T-helper 1 cell treated with Interleukin-12 subunit alpha and Interleukin-12 subunit beta and Interleukin-4 antibody, amounts not matched to agents 30 ng/mL and 1 ng/mL, for 36 hours (primary cell): ENCODE measurements around the gene MST1R. TPM values are rescaled to one million over a fixed set of nuclear protein-coding genes. Genes with fewer than 3 reads are reported as not detected.

Experiments used
- intact Hi-C: fragments of 100-400 bp; cut with micrococcal nuclease; formaldehyde crosslinking; loops from one replicate; pipeline ENCODE4 v1.15.1; 2024
- total RNA-seq: library from RNA; stranded (reverse); gene quantifications from 2 replicates; pipeline ENCODE4 v1.2.3, GENCODE V29; 2022

The MST1R gene
- total RNA-seq, 1 donor from 2014 or later: 3.7 TPM

- intact Hi-C loops: no loop called here
These were observed 60.7 kb downstream of the MST1R start for GRCh38 chr3:49842843-49843517.

GRCh38 chr3:49841806-49842205, 61.9 kb downstream of the MST1R start:
- intact Hi-C loops: no loop called here

- intact Hi-C loops: no loop called here
These were observed 62.5 kb downstream of the MST1R start for GRCh38 chr3:49841126-49841696.

- intact Hi-C loops: no loop called here
These were observed 63.3 kb downstream of the MST1R start for GRCh38 chr3:49840388-49840787.

- intact Hi-C loops: loop anchor here (1.0 kb wide), 7 partner anchors 26 to 300 kb away; partner anchors contain the start of genes AMIGO3, IP6K1 and UBA7
These were observed 64.4 kb downstream of the MST1R start for GRCh38 chr3:49839193-49839809.

Other genes with a start within 250 kb of the MST1R start
- gene APEH, start 229.5 kb downstream of the MST1R start, total RNA-seq: 90.1 and 91.4 TPM in 2 replicates
- 9.3 and 10.9 TPM in 2 replicates for gene MST1, start 214.4 kb downstream of the MST1R start, total RNA-seq
- 57.9 and 60.0 TPM in 2 replicates for gene RNF123, start 214.3 kb downstream of the MST1R start, total RNA-seq
- 0.51 and 0.98 TPM in 2 replicates for gene AMIGO3, start 184.2 kb downstream of the MST1R start, total RNA-seq
- 61.8 and 62.8 TPM in 2 replicates for gene GMPPB, start 179.9 kb downstream of the MST1R start, total RNA-seq
- 42.6 and 47.2 TPM in 2 replicates for gene IP6K1, start 117.3 kb downstream of the MST1R start, total RNA-seq
- 0.20 and 0.22 TPM in 2 replicates for gene CDHR4, start 104.0 kb downstream of the MST1R start, total RNA-seq
- gene INKA1, start 100.6 kb downstream of the MST1R start, total RNA-seq: 0.27 and 0.73 TPM in 2 replicates
- gene UBA7, start 89.9 kb downstream of the MST1R start, total RNA-seq: 272 and 275 TPM in 2 replicates
- gene TRAIP, start 47.3 kb downstream of the MST1R start, total RNA-seq: 20.6 and 25.1 TPM in 2 replicates
- gene CAMKV, start 34.0 kb downstream of the MST1R start, total RNA-seq: not detected in 2 replicates
- gene MON1A, start 25.9 kb upstream of the MST1R start, total RNA-seq: 13.7 and 15.3 TPM in 2 replicates
- 112 and 114 TPM in 2 replicates for gene RBM6, start 36.3 kb upstream of the MST1R start, total RNA-seq
- gene RBM5, start 185.0 kb upstream of the MST1R start, total RNA-seq: 214 and 218 TPM in 2 replicates